MM.1S (cell line): Measurements from ENCODE around the gene GABRD.

Experiments
- DNase-seq: peaks from one replicate; pipeline ENCODE4 v3.0.0-alpha.2; 2015
- H2AFZ ChIP-seq: fragments of 300-600 bp; sonication (generic); 2 replicates; pipeline ENCODE4 v1.6.0; 2016; ENCODE audit warnings: antibody characterized with exemption, low read length
- H3F3A ChIP-seq: fragments of 300-600 bp; sonication (generic); 2 replicates; pipeline ENCODE4 v1.6.1; 2016; ENCODE audit warnings: mild to moderate bottlenecking, antibody characterized with exemption, low read length, moderate library complexity, mixed read lengths; ENCODE audit not compliant: insufficient read depth
- H3K27ac ChIP-seq: fragments of 300-600 bp; sonication (generic); 2 replicates; pipeline ENCODE4 v1.5.1; 2016; ENCODE audit warnings: mild to moderate bottlenecking, low read length
- H3K27me3 ChIP-seq: fragments of 300-600 bp; sonication (generic); replicated peaks from 2 replicates; pipeline ENCODE4 v1.6.0; 2016; ENCODE audit warnings: low read length; ENCODE audit not compliant: insufficient read depth
- H3K36me3 ChIP-seq: fragments of 300-600 bp; sonication (generic); replicated peaks from 2 replicates; pipeline ENCODE4 v1.6.1; 2016; ENCODE audit warnings: mild to moderate bottlenecking, low read length, mixed read lengths; ENCODE audit not compliant: insufficient read depth
- H3K4me1 ChIP-seq: fragments of 300-600 bp; sonication (generic); 2 replicates; pipeline ENCODE4 v1.6.1; 2016; ENCODE audit warnings: low read length, mixed read lengths
- H3K4me2 ChIP-seq: fragments of 300-600 bp; sonication (generic); 2 replicates; pipeline ENCODE4 v1.6.0; 2016; ENCODE audit warnings: low read depth, low read length
- H3K4me3 ChIP-seq: fragments of 300-600 bp; sonication (generic); 2 replicates; pipeline ENCODE4 v1.5.1; 2016; ENCODE audit warnings: low read length, mixed read lengths
- H3K79me2 ChIP-seq: fragments of 300-600 bp; sonication (generic); 2 replicates; pipeline ENCODE4 v1.6.1; 2016; ENCODE audit warnings: mixed run types, low read length, mixed read lengths
- H3K9ac ChIP-seq: fragments of 300-600 bp; sonication (generic); 2 replicates; pipeline ENCODE4 v1.6.1; 2016; ENCODE audit warnings: low read length, mixed read lengths
- H3K9me2 ChIP-seq: fragments of 300-600 bp; sonication (generic); replicated peaks from 2 replicates; pipeline ENCODE4 v1.6.1; 2016; ENCODE audit warnings: mild to moderate bottlenecking, low read length, mixed read lengths; ENCODE audit not compliant: insufficient read depth
- H3K9me3 ChIP-seq: fragments of 300-600 bp; sonication (generic); replicated peaks from 2 replicates; pipeline ENCODE4 v1.6.1; 2016; ENCODE audit warnings: mild to moderate bottlenecking, low read length, mixed read lengths; ENCODE audit not compliant: insufficient read depth
- H4K20me1 ChIP-seq: fragments of 300-600 bp; sonication (generic); 2 replicates; pipeline ENCODE4 v1.6.1; 2016; ENCODE audit warnings: mild to moderate bottlenecking, low read length, moderate library complexity, mixed read lengths; ENCODE audit not compliant: insufficient read depth
- EZH2 ChIP-seq: fragments of 300-600 bp; sonication (generic); optimal IDR thresholded peaks from 2 replicates; pipeline ENCODE3; 2017; ENCODE audit warnings: low read depth, mild to moderate bottlenecking, antibody characterized with exemption, low read length, mixed read lengths
- EZH2phosphoT487 ChIP-seq: fragments of 300-600 bp; sonication (generic); IDR thresholded peaks from 2 replicates; pipeline ENCODE4 v1.6.1; 2018; ENCODE audit warnings: antibody characterized with exemption, low read length
- TF ChIP-seq, protein P1 (sequence below): fragments of 300-600 bp; sonication (generic); IDR thresholded peaks from 2 replicates; pipeline ENCODE4 v1.5.1; 2016; ENCODE audit warnings: antibody characterized with exemption, low read length, mixed read lengths

Gene GABRD

DNA sequence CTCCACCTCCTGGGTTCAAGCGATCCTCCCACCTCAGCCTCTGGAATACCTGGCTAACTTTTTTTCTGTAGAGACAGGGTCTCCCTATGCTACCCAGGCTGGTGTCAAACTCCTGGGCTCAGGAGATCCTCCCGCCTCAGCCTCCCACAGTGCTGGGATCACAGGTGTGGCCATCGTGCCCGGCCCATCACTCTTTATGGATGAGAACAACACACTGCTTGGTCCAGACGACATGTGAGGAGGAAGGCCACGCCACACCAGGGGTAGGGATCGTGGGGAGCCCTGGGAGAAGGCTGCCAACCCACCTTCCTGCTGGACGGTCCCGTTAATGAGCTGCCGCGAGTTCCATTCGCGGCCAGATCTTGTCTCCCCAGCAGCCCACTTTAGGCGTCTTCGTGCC, 5.0 kb upstream of the GABRD start:
- H3K9ac ChIP-seq, result no peak overlapping the region
- no peaks in the 10 kb centered on the region for H3F3A ChIP-seq
- no peak overlapping the region for H2AFZ ChIP-seq
- no peak overlapping the region for H3K4me2 ChIP-seq
- H3K27ac ChIP-seq, result no peak overlapping the region
- no peaks in the 10 kb centered on the region for H3K36me3 ChIP-seq
- H3K4me1 ChIP-seq, result no peaks in the 10 kb centered on the region
- H3K9me2 ChIP-seq, result no peaks in the 10 kb centered on the region
- TF ChIP-seq EZH2, result no peak
- TF ChIP-seq, protein P1, sequence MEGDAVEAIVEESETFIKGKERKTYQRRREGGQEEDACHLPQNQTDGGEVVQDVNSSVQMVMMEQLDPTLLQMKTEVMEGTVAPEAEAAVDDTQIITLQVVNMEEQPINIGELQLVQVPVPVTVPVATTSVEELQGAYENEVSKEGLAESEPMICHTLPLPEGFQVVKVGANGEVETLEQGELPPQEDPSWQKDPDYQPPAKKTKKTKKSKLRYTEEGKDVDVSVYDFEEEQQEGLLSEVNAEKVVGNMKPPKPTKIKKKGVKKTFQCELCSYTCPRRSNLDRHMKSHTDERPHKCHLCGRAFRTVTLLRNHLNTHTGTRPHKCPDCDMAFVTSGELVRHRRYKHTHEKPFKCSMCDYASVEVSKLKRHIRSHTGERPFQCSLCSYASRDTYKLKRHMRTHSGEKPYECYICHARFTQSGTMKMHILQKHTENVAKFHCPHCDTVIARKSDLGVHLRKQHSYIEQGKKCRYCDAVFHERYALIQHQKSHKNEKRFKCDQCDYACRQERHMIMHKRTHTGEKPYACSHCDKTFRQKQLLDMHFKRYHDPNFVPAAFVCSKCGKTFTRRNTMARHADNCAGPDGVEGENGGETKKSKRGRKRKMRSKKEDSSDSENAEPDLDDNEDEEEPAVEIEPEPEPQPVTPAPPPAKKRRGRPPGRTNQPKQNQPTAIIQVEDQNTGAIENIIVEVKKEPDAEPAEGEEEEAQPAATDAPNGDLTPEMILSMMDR, result no peak
- no peak for TF ChIP-seq EZH2phosphoT487
- no peaks in the 10 kb centered on the region for H4K20me1 ChIP-seq
- H3K9me3 ChIP-seq, result no peaks in the 10 kb centered on the region
- DNase-seq, result no peak
- no peaks in the 10 kb centered on the region for H3K79me2 ChIP-seq
- no peak overlapping the region for H3K4me3 ChIP-seq
- peaks cover 94% of the 10 kb centered on the region for H3K27me3 ChIP-seq

DNA sequence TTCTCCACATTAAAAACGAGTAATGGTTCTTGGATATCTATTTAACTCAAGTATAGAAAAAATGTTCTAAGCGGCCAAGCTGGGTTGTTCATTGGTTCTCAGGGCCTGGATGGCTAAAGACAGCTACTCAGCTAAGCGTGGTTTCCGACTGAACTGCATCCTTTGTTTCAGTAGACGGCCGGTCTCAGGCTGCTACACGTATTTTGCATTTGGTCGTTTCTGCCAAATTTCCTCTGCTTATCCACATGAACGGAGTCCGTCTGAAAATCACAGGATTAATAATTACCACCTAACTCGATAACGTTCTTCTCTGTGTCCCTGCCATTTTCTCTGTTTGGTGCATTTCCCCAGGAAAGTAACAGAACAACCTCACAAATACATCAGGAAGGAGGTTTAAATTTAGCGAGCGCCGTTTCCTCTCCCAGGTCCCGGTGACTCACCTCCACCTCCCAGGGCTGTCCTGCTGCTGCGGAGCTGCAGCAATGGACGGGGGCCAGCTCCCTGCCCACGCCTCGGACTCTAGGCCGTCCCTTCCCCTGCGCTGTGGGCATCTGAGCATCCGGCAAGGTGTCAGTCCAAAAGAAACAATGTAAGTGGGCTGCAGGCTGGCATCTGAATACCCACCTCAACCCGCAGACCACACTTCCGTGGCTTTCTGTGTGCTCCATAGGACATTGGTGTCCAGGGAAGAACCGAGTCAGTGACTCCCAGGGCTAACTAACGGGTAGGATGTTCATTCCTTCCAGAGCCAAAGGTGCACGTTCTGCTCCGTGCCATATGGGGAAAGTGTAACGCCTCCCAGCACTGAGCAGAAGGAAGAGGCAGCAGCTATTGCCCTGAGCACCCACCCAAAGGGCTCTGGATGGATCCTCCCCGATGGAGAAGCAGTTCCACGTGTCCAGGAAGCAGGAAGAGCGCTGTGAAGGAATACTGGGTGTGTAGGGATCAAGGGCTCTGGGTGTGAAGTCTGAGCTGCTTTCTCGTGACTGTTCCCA, 4.1 kb upstream of the GABRD start:
- no peak overlapping the region for H3K9ac ChIP-seq
- TF ChIP-seq EZH2phosphoT487 (no peak), EZH2 (no peak)
- TF ChIP-seq, protein P1, result no peak
- DNase-seq, result no peak
- H3K9me2 ChIP-seq, result no peaks in the 10 kb centered on the region
- no peaks in the 10 kb centered on the region for H3K79me2 ChIP-seq
- H3K9me3 ChIP-seq, result no peaks in the 10 kb centered on the region
- H3K4me3 ChIP-seq, result no peak overlapping the region
- no peaks in the 10 kb centered on the region for H4K20me1 ChIP-seq
- peaks cover 92% of the 10 kb centered on the region for H3K27me3 ChIP-seq
- H3K4me1 ChIP-seq, result no peaks in the 10 kb centered on the region
- no peak overlapping the region for H3K27ac ChIP-seq
- no peaks in the 10 kb centered on the region for H3K36me3 ChIP-seq
- no peak overlapping the region for H3K4me2 ChIP-seq
- H2AFZ ChIP-seq, result no peak overlapping the region
- no peaks in the 10 kb centered on the region for H3F3A ChIP-seq

DNA sequence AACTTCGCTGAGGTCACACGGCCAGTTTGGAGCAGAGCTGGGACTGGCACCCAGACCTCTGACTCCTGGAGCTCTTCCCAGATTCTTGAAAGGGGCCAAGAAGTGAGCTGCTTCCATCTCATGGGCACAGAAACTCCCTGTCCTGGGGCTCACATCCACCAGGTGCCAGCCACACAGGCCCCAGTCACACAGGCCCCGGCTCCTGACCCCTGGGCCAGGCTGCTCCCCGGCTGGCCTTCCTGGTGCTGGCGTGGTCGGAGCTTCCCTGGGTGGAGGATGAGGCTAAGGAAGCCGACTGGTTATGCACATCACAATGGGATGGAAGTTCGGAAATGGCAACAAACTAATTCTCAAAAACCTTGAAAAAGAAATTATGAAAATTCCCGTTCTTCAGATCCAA, 3.0 kb upstream of the GABRD start:
- no peaks in the 10 kb centered on the region for H3K9me2 ChIP-seq
- no peaks in the 10 kb centered on the region for H4K20me1 ChIP-seq
- no peak overlapping the region for H3K9ac ChIP-seq
- H3K4me3 ChIP-seq, result no peak overlapping the region
- no peak for DNase-seq
- H3F3A ChIP-seq, result no peaks in the 10 kb centered on the region
- TF ChIP-seq EZH2 (no peak), EZH2phosphoT487 (no peak)
- TF ChIP-seq, protein P1, result no peak
- H3K9me3 ChIP-seq, result no peaks in the 10 kb centered on the region
- H3K36me3 ChIP-seq, result no peaks in the 10 kb centered on the region
- no peak overlapping the region for H3K27ac ChIP-seq
- H3K4me1 ChIP-seq, result no peaks in the 10 kb centered on the region
- peaks cover 93% of the 10 kb centered on the region for H3K27me3 ChIP-seq
- H3K79me2 ChIP-seq, result no peaks in the 10 kb centered on the region
- H2AFZ ChIP-seq, result no peak overlapping the region
- no peak overlapping the region for H3K4me2 ChIP-seq
